SU-DHL-6 (cell line): ENCODE measurements around the gene SOX6.
"Not testable (repeated sequence)": the region's sequence is repeated elsewhere in the genome, so short reads cannot be mapped to it uniquely, and the experiment has no call there.

Experiments
- CTCF ChIP-seq: fragments of 200-600 bp; sonication (generic); IDR thresholded peaks from one replicate; pipeline ENCODE4 v1.5.1; 2017; ENCODE audit warnings: antibody characterized with exemption, mild to moderate bottlenecking, low read length, moderate library complexity; ENCODE audit not compliant: insufficient read depth, poor library complexity, severe bottlenecking
- EZH2phosphoT487 ChIP-seq: fragments of 200-600 bp; sonication (generic), shearing (Covaris generic); conservative IDR thresholded peaks from 2 replicates; pipeline ENCODE4 v1.6.1; 2018; ENCODE audit warnings: mild to moderate bottlenecking, antibody characterized with exemption, low read length, moderate library complexity, mixed read lengths

- TF ChIP-seq CTCF, EZH2phosphoT487: not testable (repeated sequence)
Measured at GRCh38 chr11:16375664-16376063, 19.3 kb upstream of the SOX6 start.
